T-cell (primary cell): ENCODE measurements around the gene KLHL42. TPM values are rescaled to one million over a fixed set of nuclear protein-coding genes. Genes with fewer than 3 reads are reported as not detected.

Source experiments
- ATAC-seq, 4 experiments: fragments of 200-7000 bp in 3 of 4; fragments of 150-1000 bp in 1 of 4; cut with Tn5 transposase; replicated peaks in 1 of 4; 1 replicate in 3 of 4; 2 replicates in 1 of 4; pipeline ENCODE4 v1.10.0; 2021; ENCODE audit warnings: moderate library complexity in 3 of 4, mild to moderate bottlenecking in 2 of 4, moderate number of reproducible peaks in 1 of 4
- CTCF ChIA-PET, 2 donors: fragments of 300-600 bp; sonication (Branson Sonifier 250); formaldehyde crosslinking; loops; one replicate each; lab custom pipeline; 2022; ENCODE audit warnings: antibody characterized with exemption in 2 of 2; lab: Charles Lee
- POLR2A ChIA-PET, 2 donors: fragments of 300-600 bp; sonication (Branson Sonifier 250); formaldehyde crosslinking; loops; one replicate each; lab custom pipeline; 2022; ENCODE audit warnings: antibody characterized with exemption in 2 of 2; lab: Charles Lee
- DNase-seq, 35 experiments: peaks; one replicate each; pipeline versions ENCODE4 v3.0.0 to v3.0.0-alpha.2; 2013 to 2023
- H3K27ac ChIP-seq: one replicate; pipeline ENCODE4 v1.5.1; 2013; ENCODE audit warnings: low read length
- H3K27me3 ChIP-seq, 2 experiments: replicated peaks in 1 of 2; 1 replicate in 1 of 2; 2 replicates in 1 of 2; pipeline versions ENCODE4 v1.6.1 to v1.7.0; 2013; ENCODE audit warnings: low read length in 1 of 2, mixed read lengths in 1 of 2; ENCODE audit not compliant: control insufficient read depth in 2 of 2, insufficient read depth in 2 of 2; ENCODE audit errors: extremely low read depth in 1 of 2
- H3K36me3 ChIP-seq, 2 donors: 1 replicate in 1 of 2; 2 replicates in 1 of 2; pipeline versions ENCODE4 v1.6.1 to v1.7.0; 2013; ENCODE audit warnings: low read length in 1 of 2; ENCODE audit not compliant: control insufficient read depth in 2 of 2, insufficient read depth in 1 of 2; ENCODE audit errors: extremely low read depth in 1 of 2
- H3K4me1 ChIP-seq, 2 experiments: 1 replicate in 1 of 2; 2 replicates in 1 of 2; pipeline versions ENCODE4 v1.6.1 to v1.7.0; 2013; ENCODE audit warnings: low read length in 2 of 2, mixed read lengths in 1 of 2; ENCODE audit not compliant: insufficient read depth in 2 of 2, control insufficient read depth in 1 of 2; ENCODE audit errors: extremely low read depth in 1 of 2
- H3K4me3 ChIP-seq, 2 donors: 1 replicate in 1 of 2; 2 replicates in 1 of 2; pipeline versions ENCODE4 v1.5.1 to v1.7.0; 2013; ENCODE audit warnings: mild to moderate bottlenecking in 2 of 2, low read length in 1 of 2, moderate library complexity in 1 of 2; ENCODE audit not compliant: control insufficient read depth in 1 of 2; ENCODE audit errors: extremely low read depth in 1 of 2
- H3K9me3 ChIP-seq: 2 replicates; pipeline ENCODE4 v1.7.0; 2013
- H3K27ac Mint-ChIP-seq, 2 donors: one replicate each; pipeline ENCODE4 v1.8.0; 2020 to 2021; ENCODE audit warnings: mild to moderate bottlenecking in 2 of 2, mixed read lengths in 2 of 2
- H3K27me3 Mint-ChIP-seq, 2 donors: one replicate each; pipeline ENCODE4 v1.8.0; 2021 to 2022; ENCODE audit warnings: mixed read lengths in 2 of 2
- H3K36me3 Mint-ChIP-seq: one replicate; pipeline ENCODE4 v1.8.0; 2021; ENCODE audit warnings: mixed read lengths
- H3K4me1 Mint-ChIP-seq, 3 donors: one replicate each; pipeline ENCODE4 v1.8.0; 2020 to 2022; ENCODE audit warnings: mixed read lengths in 3 of 3, mild to moderate bottlenecking in 1 of 3
- H3K4me3 Mint-ChIP-seq, 3 donors: one replicate each; pipeline ENCODE4 v1.8.0; 2020 to 2022; ENCODE audit warnings: mild to moderate bottlenecking in 3 of 3, mixed read lengths in 3 of 3, moderate library complexity in 3 of 3
- H3K9me3 Mint-ChIP-seq, 3 donors: one replicate each; pipeline ENCODE4 v1.8.0; 2020 to 2022; ENCODE audit warnings: mixed read lengths in 3 of 3
- WGBS: methylation state at CpG from one replicate; pipeline ENCODE4 v1.1.5; 2013; ENCODE audit warnings: missing lambda C conversion rate; ENCODE audit not compliant: insufficient coverage; 5-methylcytosine and 5-hydroxymethylcytosine counted together
- total RNA-seq, 35 experiments: library from RNA in 6 of 35; stranded (reverse) in 6 of 35; fragments of 120-200 nt in 1 of 35; gene quantifications; one replicate each; pipeline versions ENCODE4 v1.2.1 to v1.2.4 and lab custom pipeline; 2013 to 2026

The KLHL42 gene
- total RNA-seq, 5 donors from 2014 or later (not counting 1 experiment from before 2014, with no cell fraction given) = 16.5 to 28.0 (median 21.0) TPM

DNA sequence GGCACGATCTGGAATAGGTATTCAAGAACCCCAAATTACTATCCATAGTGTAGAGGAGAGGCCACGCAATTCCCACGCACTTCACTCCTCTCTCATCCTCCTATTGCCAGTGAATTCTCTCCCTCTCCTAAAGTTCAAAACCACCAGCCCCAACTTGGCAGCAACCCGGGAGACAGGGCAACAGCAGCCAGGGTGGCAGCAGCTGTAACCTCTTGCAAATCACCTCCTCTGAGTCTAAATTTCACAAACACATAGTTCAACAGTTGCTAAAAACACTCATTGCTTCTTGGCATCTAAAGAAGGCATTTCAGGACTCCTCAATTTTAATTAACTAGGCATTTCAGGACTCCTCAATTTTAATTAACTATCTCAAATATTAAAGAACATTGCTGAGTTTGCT is 37.7 kb downstream of the KLHL42 start:
- H3K36me3 Mint-ChIP-seq = no peaks in the 10 kb centered on the region
- no peaks in the 10 kb centered on the region for H3K36me3 ChIP-seq
- WGBS = 93% methylated on average over 3 of the region's 4 CpGs
- ChIA-PET POLR2A (no interaction called here), CTCF (interaction anchor here in 1 of 2 donors (1.2 kb wide), 1 partner anchor 84 kb away, joined by 5 read pairs; no protein-coding TSS in a partner anchor)
- no peak overlapping the region for H3K4me3 Mint-ChIP-seq
- no peak overlapping the region for H3K27ac Mint-ChIP-seq
- H3K9me3 ChIP-seq = no peaks in the 10 kb centered on the region
- H3K27ac ChIP-seq = no peak overlapping the region
- no peaks in the 10 kb centered on the region for H3K9me3 Mint-ChIP-seq
- peaks cover 0 to 9% of the 10 kb centered on the region in 2 experiments for H3K4me1 ChIP-seq
- peaks cover 0 to 4% of the 10 kb centered on the region in 2 donors for H3K27me3 Mint-ChIP-seq
- peaks cover 0 to 3% of the 10 kb centered on the region in 2 experiments for H3K27me3 ChIP-seq
- no peak overlapping the region for H3K4me3 ChIP-seq
- ATAC-seq (no peak), DNase-seq (no peak)
- H3K4me1 Mint-ChIP-seq = peaks cover 27 to 34% (median 30%) of the 10 kb centered on the region in 3 donors

DNA sequence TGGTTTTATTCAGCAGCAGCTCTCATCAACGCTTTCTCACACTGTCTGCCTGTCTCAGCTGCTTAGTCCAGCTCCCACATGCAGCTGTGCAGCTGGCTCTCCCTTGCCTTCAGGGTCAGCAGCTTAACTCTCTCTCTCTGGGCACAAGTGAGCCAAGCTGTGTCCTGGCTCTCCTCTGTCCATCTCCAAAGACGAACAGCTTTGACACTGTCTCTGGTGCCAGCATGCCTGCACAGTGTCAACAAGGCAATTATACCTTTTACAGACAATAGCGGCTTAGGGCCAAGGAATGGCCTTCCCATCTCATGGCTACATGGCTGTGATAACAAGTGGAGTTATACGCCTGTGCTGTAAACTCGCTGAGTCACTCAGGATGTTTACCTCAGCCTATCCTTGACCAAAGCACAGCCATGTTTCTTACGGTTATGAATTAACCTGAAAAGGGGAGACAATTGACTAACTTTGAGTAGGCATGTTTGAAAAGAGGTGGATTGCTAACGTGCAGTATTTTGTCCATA is 38.4 kb downstream of the KLHL42 start:
- Histone ChIP-seq H3K9me3 (no peaks in the 10 kb centered on the region), H3K4me1 (peaks cover 0 to 9% of the 10 kb centered on the region in 2 experiments), H3K27ac (no peak overlapping the region), H3K36me3 (no peaks in the 10 kb centered on the region), H3K4me3 (no peak overlapping the region), H3K27me3 (peaks cover 0 to 3% of the 10 kb centered on the region in 2 experiments)
- Mint-ChIP-seq H3K27ac (no peak overlapping the region), H3K4me3 (no peak overlapping the region), H3K4me1 (peaks cover 30 to 40% (median 33%) of the 10 kb centered on the region in 3 donors), H3K27me3 (peaks cover 0 to 4% of the 10 kb centered on the region in 2 donors), H3K9me3 (no peaks in the 10 kb centered on the region), H3K36me3 (no peaks in the 10 kb centered on the region)
- 90% methylated on average over 4 of the region's 7 CpGs for WGBS
- ChIA-PET POLR2A (no interaction called here), CTCF (interaction anchor here in 1 of 2 donors (1.2 kb wide), 1 partner anchor 85 kb away, joined by 5 read pairs; no protein-coding TSS in a partner anchor)
- ATAC-seq = no peak
- DNase-seq = no peak

DNA sequence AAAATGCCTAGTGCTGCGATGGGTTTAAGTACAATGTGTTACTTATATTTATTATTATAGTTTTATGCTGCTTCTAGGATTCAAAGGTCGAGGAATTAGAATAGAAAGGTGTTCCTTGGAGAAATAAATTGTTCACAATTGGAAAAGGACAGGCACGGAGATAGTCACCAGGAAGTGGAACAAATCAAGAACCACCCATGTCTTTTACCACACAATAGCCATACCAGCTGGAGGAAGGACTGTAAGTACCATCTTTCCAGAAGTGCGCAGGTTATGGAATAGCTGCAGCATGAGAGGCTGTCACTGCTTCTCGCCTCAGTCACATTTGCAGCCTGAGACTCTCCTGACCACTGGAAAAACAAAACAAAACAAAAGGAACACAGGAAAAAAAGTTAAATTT is 40.5 kb downstream of the KLHL42 start:
- H3K36me3 Mint-ChIP-seq = no peaks in the 10 kb centered on the region
- peaks cover 0 to 9% of the 10 kb centered on the region in 2 experiments for H3K4me1 ChIP-seq
- CTCF ChIA-PET = interaction anchor here (0.5 to 4.0 kb wide), 20 partner anchors 9 to 637 kb away, joined by 3 to 52 read pairs (median 3); partner anchors contain the start of genes KLHL42 (in 1 of the 2) and MANSC4 (in 1 of the 2)
- ATAC-seq (no peak), DNase-seq (no peak)
- POLR2A ChIA-PET = interaction anchor here in 1 of 2 donors (0.9 to 1.5 kb wide), 2 partner anchors 13 to 41 kb away, joined by 3 to 6 read pairs; partner anchors contain the start of genes KLHL42 and MANSC4
- no CpG with 5 or more reads among the region's 5 CpGs for WGBS
- H3K27ac ChIP-seq = no peak overlapping the region
- H3K4me1 Mint-ChIP-seq = peaks cover 11 to 38% (median 27%) of the 10 kb centered on the region in 3 donors
- no peak overlapping the region for H3K4me3 Mint-ChIP-seq
- no peak overlapping the region for H3K4me3 ChIP-seq
- H3K27ac Mint-ChIP-seq = no peak overlapping the region
- no peaks in the 10 kb centered on the region for H3K9me3 Mint-ChIP-seq
- H3K27me3 Mint-ChIP-seq = peaks cover 0 to 8% of the 10 kb centered on the region in 2 donors
- H3K36me3 ChIP-seq = no peaks in the 10 kb centered on the region
- H3K27me3 ChIP-seq = peaks cover 0 to 3% of the 10 kb centered on the region in 2 experiments
- no peaks in the 10 kb centered on the region for H3K9me3 ChIP-seq

DNA sequence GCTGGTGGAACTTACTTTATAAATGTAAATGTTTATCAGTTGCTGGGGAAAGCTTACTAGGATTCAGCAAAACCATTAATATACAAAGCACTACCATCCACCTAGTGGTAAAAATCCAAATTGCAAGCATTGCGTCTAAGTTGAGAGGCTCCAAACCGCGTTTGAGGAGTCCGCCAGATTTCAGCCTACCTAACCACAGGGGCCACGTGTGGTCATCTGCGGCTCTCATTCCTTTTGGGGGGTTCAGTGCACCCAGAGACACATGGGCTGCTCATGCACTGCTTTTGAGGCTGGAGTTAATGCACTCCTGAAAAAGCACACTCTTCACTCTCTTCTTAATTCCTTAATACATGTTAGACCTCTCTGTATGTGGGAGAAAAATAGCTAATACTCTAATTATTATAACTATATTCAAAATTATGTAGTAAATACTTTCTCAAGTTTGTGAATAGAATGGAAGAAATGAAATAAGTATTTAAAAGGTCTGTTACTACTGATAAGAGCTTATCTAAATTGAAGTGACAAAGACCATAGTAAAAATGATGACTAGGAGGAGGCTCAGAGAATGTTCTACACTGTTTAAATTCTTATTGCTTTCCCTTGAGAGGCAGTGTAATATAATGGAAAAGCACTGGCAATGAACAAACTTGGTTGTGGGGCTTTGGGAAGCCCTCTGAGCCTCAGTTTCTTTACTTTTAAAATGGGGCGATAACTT is 41.4 kb downstream of the KLHL42 start:
- H3K27ac ChIP-seq = peak overlapping the region; percentile 53
- DNase-seq (peak in 12 of 35 experiments; percentile 6 to 77 (median 12)), ATAC-seq (peak in 1 of 4 experiments; percentile 35)
- peaks cover 11 to 41% (median 27%) of the 10 kb centered on the region in 3 donors for H3K4me1 Mint-ChIP-seq
- no peaks in the 10 kb centered on the region for H3K36me3 Mint-ChIP-seq
- peaks cover 0 to 9% of the 10 kb centered on the region in 2 experiments for H3K4me1 ChIP-seq
- H3K9me3 ChIP-seq = no peaks in the 10 kb centered on the region
- no peaks in the 10 kb centered on the region for H3K9me3 Mint-ChIP-seq
- CTCF ChIA-PET = interaction anchor here (0.5 to 4.0 kb wide), 27 partner anchors 9 to 636 kb away, joined by 3 to 52 read pairs (median 3); partner anchors contain the start of genes KLHL42 (in 2 of the 2) and MANSC4 (in 2 of the 2)
- peak overlapping the region in 1 of 2 donors; percentile 22 for H3K4me3 ChIP-seq
- 2% methylated on average over 6 of the region's 7 CpGs for WGBS
- peaks cover 0 to 8% of the 10 kb centered on the region in 2 donors for H3K27me3 Mint-ChIP-seq
- H3K4me3 Mint-ChIP-seq = peak overlapping the region; percentile 48 to 76 (median 62)
- peaks cover 0 to 3% of the 10 kb centered on the region in 2 experiments for H3K27me3 ChIP-seq
- H3K36me3 ChIP-seq = no peaks in the 10 kb centered on the region
- H3K27ac Mint-ChIP-seq = peak overlapping the region; percentile 77 to 90
- POLR2A ChIA-PET = interaction anchor here in 1 of 2 donors (0.6 to 1.5 kb wide), 4 partner anchors 14 to 1396 kb away, joined by 3 to 6 read pairs (median 3); partner anchors contain the start of genes KLHL42 and MANSC4

DNA sequence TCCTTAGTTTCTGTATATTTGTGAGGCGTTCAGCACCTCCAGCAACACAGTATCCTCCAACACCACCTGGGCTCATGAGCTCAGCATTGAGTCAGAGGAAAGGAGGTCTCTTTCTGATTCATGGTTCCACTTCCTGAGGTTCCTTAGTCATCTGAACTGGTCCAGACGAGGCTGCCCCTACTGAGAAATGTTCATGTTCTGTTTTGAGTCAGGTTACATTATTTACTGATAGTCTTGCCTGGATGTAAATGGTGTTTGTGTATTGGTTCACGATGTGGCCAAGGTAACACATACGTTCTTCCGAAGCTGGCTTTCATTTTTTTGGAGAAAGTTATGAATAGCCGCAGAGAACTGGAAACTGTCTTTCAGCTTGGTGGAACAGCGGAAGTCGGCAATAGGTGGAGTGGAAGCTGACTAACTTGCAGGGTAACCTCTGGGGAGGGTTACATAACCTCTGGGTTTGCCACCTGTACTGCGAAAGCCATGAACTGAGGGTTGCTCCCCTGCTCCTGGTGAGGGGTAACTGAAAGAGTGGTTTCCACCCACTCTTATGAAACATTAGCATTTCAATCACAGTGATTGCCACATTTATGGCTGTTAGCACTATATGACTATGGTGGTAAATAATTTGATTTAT is 42.2 kb downstream of the KLHL42 start:
- Histone ChIP-seq H3K4me3 (peak overlapping the region in 1 of 2 donors; percentile 22), H3K9me3 (no peaks in the 10 kb centered on the region), H3K27me3 (peaks cover 0 to 3% of the 10 kb centered on the region in 2 experiments), H3K27ac (peak overlapping the region; percentile 53), H3K4me1 (peaks cover 0 to 9% of the 10 kb centered on the region in 2 experiments), H3K36me3 (no peaks in the 10 kb centered on the region)
- no peaks in the 10 kb centered on the region for H3K9me3 Mint-ChIP-seq
- H3K4me1 Mint-ChIP-seq = peaks cover 11 to 41% (median 27%) of the 10 kb centered on the region in 3 donors
- no peaks in the 10 kb centered on the region for H3K36me3 Mint-ChIP-seq
- ChIA-PET POLR2A (interaction anchor here (0.6 to 1.5 kb wide), 4 partner anchors 22 to 1396 kb away, joined by 3 to 6 read pairs (median 3); partner anchors contain the start of genes KLHL42 (in 1 of the 2) and MANSC4 (in 1 of the 2)), CTCF (interaction anchor here (0.6 to 4.0 kb wide), 20 partner anchors 8 to 163 kb away, joined by 3 to 52 read pairs (median 3); partner anchors contain the start of genes KLHL42 (in 2 of the 2) and MANSC4 (in 2 of the 2))
- ATAC-seq (peak; percentile 83 to 91 (median 88)), DNase-seq (peak in 33 of 35 experiments; percentile 4 to 67 (median 22))
- peak overlapping the region; percentile 48 to 76 (median 62) for H3K4me3 Mint-ChIP-seq
- WGBS = 26% methylated on average over 4 of the region's 9 CpGs
- peak overlapping the region; percentile 77 to 90 for H3K27ac Mint-ChIP-seq
- peaks cover 0 to 8% of the 10 kb centered on the region in 2 donors for H3K27me3 Mint-ChIP-seq
